MM.1S (cell line): Measurements from ENCODE around the gene GOLIM4.

Experiments
- DNase-seq: peaks from one replicate; pipeline ENCODE4 v3.0.0-alpha.2; 2015
- H2AFZ ChIP-seq: fragments of 300-600 bp; sonication (generic); 2 replicates; pipeline ENCODE4 v1.6.0; 2016; ENCODE audit warnings: antibody characterized with exemption, low read length
- H3F3A ChIP-seq: fragments of 300-600 bp; sonication (generic); 2 replicates; pipeline ENCODE4 v1.6.1; 2016; ENCODE audit warnings: mild to moderate bottlenecking, antibody characterized with exemption, low read length, moderate library complexity, mixed read lengths; ENCODE audit not compliant: insufficient read depth
- H3K27ac ChIP-seq: fragments of 300-600 bp; sonication (generic); 2 replicates; pipeline ENCODE4 v1.5.1; 2016; ENCODE audit warnings: mild to moderate bottlenecking, low read length
- H3K27me3 ChIP-seq: fragments of 300-600 bp; sonication (generic); replicated peaks from 2 replicates; pipeline ENCODE4 v1.6.0; 2016; ENCODE audit warnings: low read length; ENCODE audit not compliant: insufficient read depth
- H3K36me3 ChIP-seq: fragments of 300-600 bp; sonication (generic); replicated peaks from 2 replicates; pipeline ENCODE4 v1.6.1; 2016; ENCODE audit warnings: mild to moderate bottlenecking, low read length, mixed read lengths; ENCODE audit not compliant: insufficient read depth
- H3K4me1 ChIP-seq: fragments of 300-600 bp; sonication (generic); 2 replicates; pipeline ENCODE4 v1.6.1; 2016; ENCODE audit warnings: low read length, mixed read lengths
- H3K4me2 ChIP-seq: fragments of 300-600 bp; sonication (generic); 2 replicates; pipeline ENCODE4 v1.6.0; 2016; ENCODE audit warnings: low read depth, low read length
- H3K4me3 ChIP-seq: fragments of 300-600 bp; sonication (generic); 2 replicates; pipeline ENCODE4 v1.5.1; 2016; ENCODE audit warnings: low read length, mixed read lengths
- H3K79me2 ChIP-seq: fragments of 300-600 bp; sonication (generic); 2 replicates; pipeline ENCODE4 v1.6.1; 2016; ENCODE audit warnings: mixed run types, low read length, mixed read lengths
- H3K9ac ChIP-seq: fragments of 300-600 bp; sonication (generic); 2 replicates; pipeline ENCODE4 v1.6.1; 2016; ENCODE audit warnings: low read length, mixed read lengths
- H3K9me2 ChIP-seq: fragments of 300-600 bp; sonication (generic); replicated peaks from 2 replicates; pipeline ENCODE4 v1.6.1; 2016; ENCODE audit warnings: mild to moderate bottlenecking, low read length, mixed read lengths; ENCODE audit not compliant: insufficient read depth
- H3K9me3 ChIP-seq: fragments of 300-600 bp; sonication (generic); replicated peaks from 2 replicates; pipeline ENCODE4 v1.6.1; 2016; ENCODE audit warnings: mild to moderate bottlenecking, low read length, mixed read lengths; ENCODE audit not compliant: insufficient read depth
- H4K20me1 ChIP-seq: fragments of 300-600 bp; sonication (generic); 2 replicates; pipeline ENCODE4 v1.6.1; 2016; ENCODE audit warnings: mild to moderate bottlenecking, low read length, moderate library complexity, mixed read lengths; ENCODE audit not compliant: insufficient read depth
- EZH2 ChIP-seq: fragments of 300-600 bp; sonication (generic); optimal IDR thresholded peaks from 2 replicates; pipeline ENCODE3; 2017; ENCODE audit warnings: low read depth, mild to moderate bottlenecking, antibody characterized with exemption, low read length, mixed read lengths
- EZH2phosphoT487 ChIP-seq: fragments of 300-600 bp; sonication (generic); IDR thresholded peaks from 2 replicates; pipeline ENCODE4 v1.6.1; 2018; ENCODE audit warnings: antibody characterized with exemption, low read length
- TF ChIP-seq, protein P1 (sequence below): fragments of 300-600 bp; sonication (generic); IDR thresholded peaks from 2 replicates; pipeline ENCODE4 v1.5.1; 2016; ENCODE audit warnings: antibody characterized with exemption, low read length, mixed read lengths

Gene GOLIM4

DNA sequence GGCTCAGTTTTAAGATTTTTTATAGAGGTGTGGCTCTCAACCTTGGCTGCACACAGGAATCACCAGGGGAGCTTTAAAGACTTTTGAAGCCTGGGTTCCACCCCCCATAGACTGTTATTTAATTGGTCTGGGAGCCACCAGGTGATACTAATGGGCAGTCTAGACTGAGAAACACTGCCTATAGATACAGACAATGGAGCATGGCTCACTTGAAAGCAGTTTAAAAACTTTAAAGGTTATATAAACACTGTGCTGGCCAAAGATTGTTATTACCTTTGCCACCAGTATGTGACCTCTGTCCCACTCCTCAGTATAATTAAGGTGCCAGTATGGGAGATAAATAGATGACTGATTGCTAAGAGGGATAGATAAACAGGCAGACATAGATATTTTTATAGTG lies 3.8 kb downstream of the GOLIM4 start:
- Histone ChIP-seq H3K9me3 (no peaks in the 10 kb centered on the region), H3K27ac (no peak overlapping the region), H3K9me2 (no peaks in the 10 kb centered on the region), H3K36me3 (no peaks in the 10 kb centered on the region), H3K4me2 (no peak overlapping the region), H2AFZ (no peak overlapping the region), H3K4me3 (no peak overlapping the region), H4K20me1 (no peaks in the 10 kb centered on the region), H3K4me1 (peaks cover 44% of the 10 kb centered on the region), H3K79me2 (peaks cover 74% of the 10 kb centered on the region), H3F3A (peaks cover 41% of the 10 kb centered on the region), H3K27me3 (no peaks in the 10 kb centered on the region), H3K9ac (no peak overlapping the region)
- no peak for DNase-seq
- TF ChIP-seq, protein P1, sequence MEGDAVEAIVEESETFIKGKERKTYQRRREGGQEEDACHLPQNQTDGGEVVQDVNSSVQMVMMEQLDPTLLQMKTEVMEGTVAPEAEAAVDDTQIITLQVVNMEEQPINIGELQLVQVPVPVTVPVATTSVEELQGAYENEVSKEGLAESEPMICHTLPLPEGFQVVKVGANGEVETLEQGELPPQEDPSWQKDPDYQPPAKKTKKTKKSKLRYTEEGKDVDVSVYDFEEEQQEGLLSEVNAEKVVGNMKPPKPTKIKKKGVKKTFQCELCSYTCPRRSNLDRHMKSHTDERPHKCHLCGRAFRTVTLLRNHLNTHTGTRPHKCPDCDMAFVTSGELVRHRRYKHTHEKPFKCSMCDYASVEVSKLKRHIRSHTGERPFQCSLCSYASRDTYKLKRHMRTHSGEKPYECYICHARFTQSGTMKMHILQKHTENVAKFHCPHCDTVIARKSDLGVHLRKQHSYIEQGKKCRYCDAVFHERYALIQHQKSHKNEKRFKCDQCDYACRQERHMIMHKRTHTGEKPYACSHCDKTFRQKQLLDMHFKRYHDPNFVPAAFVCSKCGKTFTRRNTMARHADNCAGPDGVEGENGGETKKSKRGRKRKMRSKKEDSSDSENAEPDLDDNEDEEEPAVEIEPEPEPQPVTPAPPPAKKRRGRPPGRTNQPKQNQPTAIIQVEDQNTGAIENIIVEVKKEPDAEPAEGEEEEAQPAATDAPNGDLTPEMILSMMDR, result no peak
- TF ChIP-seq EZH2phosphoT487 (no peak), EZH2 (no peak)

DNA sequence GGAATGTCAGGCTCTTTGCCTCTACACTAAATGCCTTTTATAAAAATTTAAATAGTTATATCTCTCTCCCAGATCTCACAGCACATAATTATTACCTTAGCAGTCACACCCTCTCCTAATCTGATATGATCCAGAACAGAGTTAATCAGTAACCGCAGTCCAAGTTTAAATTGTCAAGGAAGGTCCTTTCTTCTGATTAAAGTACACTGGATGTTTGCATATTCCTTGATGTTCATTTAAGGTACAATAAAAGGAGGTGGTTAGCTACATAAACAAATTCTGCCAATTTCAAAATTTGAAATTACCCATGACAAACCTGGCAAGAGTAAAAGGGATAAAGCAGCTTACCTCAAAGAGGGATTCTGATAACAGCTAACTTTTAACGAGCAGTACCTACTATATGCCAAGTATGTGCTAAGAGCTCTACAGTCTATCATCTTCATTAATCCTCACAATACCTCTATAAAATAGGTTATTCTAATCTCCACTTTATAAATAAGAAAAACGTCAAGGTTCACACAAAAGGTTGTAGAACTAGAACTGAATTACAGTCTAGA lies 4.3 kb downstream of the GOLIM4 start:
- no peaks in the 10 kb centered on the region for H3K36me3 ChIP-seq
- TF ChIP-seq EZH2, result no peak
- TF ChIP-seq EZH2phosphoT487, result no peak
- TF ChIP-seq, protein P1, result no peak
- H3K4me3 ChIP-seq, result no peak overlapping the region
- H3K9ac ChIP-seq, result no peak overlapping the region
- DNase-seq, result no peak
- no peak overlapping the region for H3K4me2 ChIP-seq
- H3K4me1 ChIP-seq, result peaks cover 43% of the 10 kb centered on the region
- peaks cover 79% of the 10 kb centered on the region for H3K79me2 ChIP-seq
- peaks cover 36% of the 10 kb centered on the region for H3F3A ChIP-seq
- no peaks in the 10 kb centered on the region for H4K20me1 ChIP-seq
- no peaks in the 10 kb centered on the region for H3K27me3 ChIP-seq
- H3K9me3 ChIP-seq, result no peaks in the 10 kb centered on the region
- H3K27ac ChIP-seq, result no peak overlapping the region
- no peaks in the 10 kb centered on the region for H3K9me2 ChIP-seq
- no peak overlapping the region for H2AFZ ChIP-seq

DNA sequence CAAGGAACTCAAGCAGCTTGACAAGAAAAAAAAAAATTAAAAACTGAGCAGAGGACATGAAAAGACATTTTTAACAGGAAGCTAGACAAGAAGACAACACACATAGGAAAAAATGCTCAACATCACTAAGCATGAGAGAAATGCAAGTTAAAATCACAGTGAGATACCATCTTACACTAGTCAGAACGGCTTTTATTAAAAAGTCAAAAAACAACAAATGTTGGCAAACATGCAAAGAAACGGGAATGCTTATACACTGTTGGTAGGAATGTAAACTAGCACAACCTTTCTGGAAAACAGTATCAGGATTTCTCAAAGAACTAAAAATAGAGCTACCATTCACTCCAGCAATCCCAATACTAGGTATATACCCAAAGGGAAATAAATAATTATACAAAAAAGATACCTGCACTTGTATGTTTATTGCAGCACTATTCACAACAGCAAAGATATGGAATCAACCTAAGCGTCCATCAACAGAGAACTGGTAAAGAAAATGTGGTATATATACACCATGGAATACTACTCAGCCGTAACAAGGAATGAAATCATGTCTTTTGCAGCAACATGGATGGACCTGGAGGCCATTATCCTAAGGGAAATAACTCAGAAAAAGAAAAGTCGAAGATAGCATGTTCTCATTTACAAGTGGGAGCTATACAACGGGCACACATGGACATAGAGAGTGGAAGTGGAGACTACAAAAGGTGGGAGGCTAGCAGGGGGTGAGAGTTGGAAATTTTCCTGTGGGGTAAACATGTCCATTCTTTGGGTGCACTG lies 5.2 kb downstream of the GOLIM4 start:
- H3F3A ChIP-seq, result peaks cover 34% of the 10 kb centered on the region
- H3K4me2 ChIP-seq, result no peak overlapping the region
- no peak overlapping the region for H2AFZ ChIP-seq
- no peaks in the 10 kb centered on the region for H3K9me2 ChIP-seq
- no peak for TF ChIP-seq EZH2
- TF ChIP-seq, protein P1, result no peak
- TF ChIP-seq EZH2phosphoT487, result no peak
- H3K79me2 ChIP-seq, result peaks cover 86% of the 10 kb centered on the region
- no peaks in the 10 kb centered on the region for H3K9me3 ChIP-seq
- H3K36me3 ChIP-seq, result no peaks in the 10 kb centered on the region
- H3K4me1 ChIP-seq, result peaks cover 47% of the 10 kb centered on the region
- no peak overlapping the region for H3K4me3 ChIP-seq
- no peak overlapping the region for H3K27ac ChIP-seq
- H4K20me1 ChIP-seq, result no peaks in the 10 kb centered on the region
- no peak overlapping the region for H3K9ac ChIP-seq
- DNase-seq, result no peak
- no peaks in the 10 kb centered on the region for H3K27me3 ChIP-seq
